HepG2 (cell line): ENCODE data around the gene SLIT3. TPM values are rescaled to one million over a fixed set of nuclear protein-coding genes. Genes with fewer than 3 reads are reported as not detected.

Experiments used
- ATAC-seq: fragments of 200-7000 bp; cut with Tn5 transposase; 3 replicates; pipeline ENCODE4 v1.9.1; 2020; ENCODE audit warnings: mild to moderate bottlenecking, moderate library complexity
- BruUV-seq: library from RNA; stranded (reverse); fragments of 400-500 nt; replicated peaks from 2 replicates; lab custom pipeline; 2021; lab: Mats Ljungman, UMichigan
- CTCF ChIA-PET: fragments of 300-600 bp; formaldehyde crosslinking; extraction: SDS; loops from one replicate; lab custom pipeline; 2021; ENCODE audit warnings: low total read pairs, inconsistent platforms, low intra/inter-chr PET ratio; lab: Yijun Ruan, JAX
- POLR2A ChIA-PET: fragments of 350-600 bp; sonication (Branson Sonifier 250); formaldehyde crosslinking; loops from one replicate; lab custom pipeline; 2020; ENCODE audit warnings: antibody characterized with exemption, inconsistent platforms; lab: Yijun Ruan, JAX
- DNase-seq: peaks from one replicate; pipeline ENCODE4 v3.0.0-alpha.2; 2015; ENCODE audit warnings: low spot score
- FAIRE-seq: peaks from 3 replicates; lab custom pipeline; 2011; peaks lifted over from hg19 to GRCh38; lab: Jason Lieb, UNC
- H2AFZ ChIP-seq: one replicate; pipeline ENCODE4 v1.6.1; 2011; ENCODE audit warnings: low read length, inconsistent platforms
- H3K27ac ChIP-seq: fragments of 300-600 bp; 3 replicates; pipeline ENCODE4 v1.8.0; 2011; ENCODE audit warnings: mixed run types, mild to moderate bottlenecking, mixed read lengths, low read length, inconsistent platforms; ENCODE audit not compliant: insufficient read depth; ENCODE audit errors: extremely low read length
- H3K27me3 ChIP-seq, 2 experiments: fragments of 200-600 bp in 1 of 2; 2 replicates in 1 of 2; 3 replicates in 1 of 2; pipeline versions ENCODE4 v1.6.0 to v1.8.0; 2011; ENCODE audit warnings: low read length in 2 of 2, mild to moderate bottlenecking in 2 of 2, moderate library complexity in 2 of 2, inconsistent platforms in 1 of 2; ENCODE audit not compliant: insufficient read depth in 2 of 2, control insufficient read depth in 1 of 2
- H3K36me3 ChIP-seq, 2 experiments: fragments of 200-600 bp in 1 of 2; replicated peaks in 1 of 2; 2 replicates in 1 of 2; 3 replicates in 1 of 2; pipeline versions ENCODE4 v1.5.1 to v1.8.0; 2011; ENCODE audit warnings: low read length in 2 of 2, inconsistent platforms in 1 of 2; ENCODE audit not compliant: insufficient read depth in 2 of 2, control insufficient read depth in 1 of 2
- H3K4me1 ChIP-seq: 2 replicates; pipeline ENCODE4 v1.5.1; 2012; ENCODE audit warnings: low read length, inconsistent platforms; ENCODE audit not compliant: insufficient read depth
- H3K4me2 ChIP-seq: 2 replicates; pipeline ENCODE4 v1.6.0; 2011; ENCODE audit warnings: low read depth, low read length, inconsistent platforms
- H3K4me3 ChIP-seq, 3 experiments: fragments of 200-600 bp in 1 of 3; sonication (generic), shearing (Covaris generic) in 1 of 3; replicated peaks in 1 of 3; 2 replicates each; pipeline ENCODE4 v1.5.1; 2011 to 2016; ENCODE audit warnings: low read length in 3 of 3, inconsistent platforms in 2 of 3, low read depth in 2 of 3, mild to moderate bottlenecking in 2 of 3, control low read depth in 1 of 3, mixed read lengths in 1 of 3; ENCODE audit not compliant: insufficient read depth in 1 of 3
- H3K79me2 ChIP-seq: one replicate; pipeline ENCODE4 v1.6.1; 2011; ENCODE audit warnings: low read length, inconsistent platforms; ENCODE audit not compliant: insufficient read depth
- H3K9ac ChIP-seq: 2 replicates; pipeline ENCODE4 v1.6.0; 2011; ENCODE audit warnings: mild to moderate bottlenecking, low read depth, low read length, inconsistent platforms; ENCODE audit not compliant: insufficient read depth
- H3K9me3 ChIP-seq: 2 replicates; pipeline ENCODE4 v1.5.1; 2012; ENCODE audit warnings: mild to moderate bottlenecking, low read length
- H4K20me1 ChIP-seq: 2 replicates; pipeline ENCODE4 v1.6.0; 2011; ENCODE audit warnings: inconsistent platforms, mild to moderate bottlenecking, low read length, moderate library complexity; ENCODE audit not compliant: insufficient read depth
- AGO1 ChIP-seq: fragments of 200-400 bp; formaldehyde crosslinking; IDR thresholded peaks from 2 replicates; pipeline ENCODE4 v1.6.1; 2017; ENCODE audit warnings: mild to moderate bottlenecking, low read depth, low read length, moderate library complexity; ENCODE audit not compliant: poor library complexity, severe bottlenecking
- FOXA1 ChIP-seq, 2 experiments: fragments of 450-650 bp in 1 of 2; sonication (generic) in 1 of 2; formaldehyde crosslinking in 1 of 2; IDR thresholded peaks; 2 replicates each; pipeline versions ENCODE4 v1.4.0 to v1.6.1; 2016 to 2020; ENCODE audit warnings: missing genetic modification reagents in 1 of 2
- HOXA7 ChIP-seq: sonication (generic); formaldehyde crosslinking; IDR thresholded peaks from 2 replicates; pipeline ENCODE4 v1.8.1; 2022; ENCODE audit warnings: mild to moderate bottlenecking, missing genetic modification reagents, moderate library complexity
- MEF2D ChIP-seq: sonication (generic); formaldehyde crosslinking; IDR thresholded peaks from 2 replicates; pipeline ENCODE4 v1.5.1; 2020; ENCODE audit warnings: mild to moderate bottlenecking, missing genetic modification reagents
- NFYC ChIP-seq: IDR thresholded peaks from 2 replicates; pipeline ENCODE4 v1.6.1; 2016; ENCODE audit warnings: missing genetic modification reagents, missing compliant biosample characterization
- TEAD2 ChIP-seq: sonication (generic); formaldehyde crosslinking; IDR thresholded peaks from 2 replicates; pipeline ENCODE4 v1.9.0; 2021; ENCODE audit warnings: missing genetic modification reagents
- ZBTB43 ChIP-seq: sonication (generic); formaldehyde crosslinking; conservative IDR thresholded peaks from 2 replicates; pipeline ENCODE4 v1.4.0; 2020; ENCODE audit warnings: missing genetic modification reagents
- ZNF234 ChIP-seq: sonication (generic); formaldehyde crosslinking; conservative IDR thresholded peaks from 2 replicates; pipeline ENCODE4 v1.5.1; 2020; ENCODE audit warnings: mild to moderate bottlenecking, missing genetic modification reagents
- ZNF562 ChIP-seq: sonication (generic); formaldehyde crosslinking; IDR thresholded peaks from 2 replicates; pipeline ENCODE4 v1.8.0; 2022; ENCODE audit warnings: missing genetic modification reagents, borderline replicate concordance
- ZSCAN20 ChIP-seq: sonication (generic); formaldehyde crosslinking; IDR thresholded peaks from 2 replicates; pipeline ENCODE4 v1.4.0; 2020; ENCODE audit warnings: missing genetic modification reagents, mild to moderate bottlenecking, borderline replicate concordance
- WGBS: methylation state at CpG from one replicate; pipeline ENCODE4 v1.1.6; 2017; ENCODE audit warnings: low lambda C conversion rate; 5-methylcytosine and 5-hydroxymethylcytosine counted together
- in situ Hi-C: cut with HindIII; loops from 2 replicates; pipeline ENCODE4 v1.10.0; 2017; ENCODE audit warnings: low pct_unique_long_range_greater_than_20kb; ENCODE audit not compliant: extremely low pct_ligation_motif_present
- intact Hi-C: fragments of 100-400 bp; cut with micrococcal nuclease; formaldehyde crosslinking; loops from one replicate; pipeline ENCODE4 v1.10.0; 2022; ENCODE audit not compliant: unreplicated experiment
- polyA plus RNA-seq, 8 experiments: library from polyadenylated mRNA; depleted of rRNA in 3 of 8; stranded (reverse) in 7 of 8; unstranded in 1 of 8; fragments of >200 nt; fragmentation: Illumina TruSeq in 4 of 8; extraction: Trizol in 4 of 8; gene quantifications; 2 replicates each; pipeline versions ENCODE4 v1.2.1 to v1.2.3, GENCODE V29; 2011 to 2016; ENCODE audit warnings: low read depth in 4 of 8, missing spikeins in 1 of 8, mixed read lengths in 1 of 8; ENCODE audit not compliant: insufficient read depth in 1 of 8
- total RNA-seq, 5 experiments: library from RNA; depleted of rRNA; stranded (reverse); fragments of >200 nt; fragmentation: Illumina TruSeq; extraction: Trizol; gene quantifications; 2 replicates each; pipeline ENCODE4 v1.2.3, GENCODE V29; 2016; ENCODE audit warnings: low read depth in 1 of 5
- TF ChIP-seq, protein P1 (sequence below): sonication (generic); formaldehyde crosslinking; IDR thresholded peaks from 2 replicates; pipeline ENCODE4 v1.8.0; 2022; ENCODE audit warnings: mild to moderate bottlenecking, missing genetic modification reagents; ENCODE audit not compliant: insufficient replicate concordance
- TF ChIP-seq, protein P2 (sequence below): sonication (generic); formaldehyde crosslinking; IDR thresholded peaks from 2 replicates; pipeline ENCODE4 v1.5.0; 2020; ENCODE audit warnings: mild to moderate bottlenecking, missing genetic modification reagents, borderline replicate concordance

The SLIT3 gene
- total and polyA plus RNA-seq, 2 of the 13 experiments (the other 11 are each of a cell fraction or from before 2014, with no cell fraction given), result not detected

- FAIRE-seq (no peak), ATAC-seq (no peak), DNase-seq (no peak)
- no peak overlapping the region for H3K4me3 ChIP-seq
- H3K4me1 ChIP-seq, result no peaks in the 10 kb centered on the region
- H3K9ac ChIP-seq, result no peak overlapping the region
- H4K20me1 ChIP-seq, result no peaks in the 10 kb centered on the region
- POLR2A ChIA-PET, result no interaction called here
- no peak overlapping the region for H3K4me2 ChIP-seq
- intact Hi-C loops, result no loop called here
- no peaks in the 10 kb centered on the region for H3K9me3 ChIP-seq
- no peak overlapping the region for H3K27ac ChIP-seq
- CTCF ChIA-PET, result no interaction called here
- no peak overlapping the region for H2AFZ ChIP-seq
- TF ChIP-seq MEF2D (no peak), ZBTB43 (CRISPR knock-in tag) (no peak), ZNF234 (no peak), AGO1 (no peak), ZNF562 (CRISPR knock-in tag) (no peak)
- no peaks in the 10 kb centered on the region for H3K79me2 ChIP-seq
- in situ Hi-C loops, result no loop called here
- H3K36me3 ChIP-seq, result no peaks in the 10 kb centered on the region
- peaks cover 4 to 45% of the 10 kb centered on the region in 2 experiments; a peak in 4 of 5 replicates for H3K27me3 ChIP-seq
- BruUV-seq, result no TSS peak
- 36% methylated on average over 8 of the region's 8 CpGs for WGBS
Measured at GRCh38 chr5:168844922-168845296, 456.0 kb downstream of the SLIT3 start.

DNA sequence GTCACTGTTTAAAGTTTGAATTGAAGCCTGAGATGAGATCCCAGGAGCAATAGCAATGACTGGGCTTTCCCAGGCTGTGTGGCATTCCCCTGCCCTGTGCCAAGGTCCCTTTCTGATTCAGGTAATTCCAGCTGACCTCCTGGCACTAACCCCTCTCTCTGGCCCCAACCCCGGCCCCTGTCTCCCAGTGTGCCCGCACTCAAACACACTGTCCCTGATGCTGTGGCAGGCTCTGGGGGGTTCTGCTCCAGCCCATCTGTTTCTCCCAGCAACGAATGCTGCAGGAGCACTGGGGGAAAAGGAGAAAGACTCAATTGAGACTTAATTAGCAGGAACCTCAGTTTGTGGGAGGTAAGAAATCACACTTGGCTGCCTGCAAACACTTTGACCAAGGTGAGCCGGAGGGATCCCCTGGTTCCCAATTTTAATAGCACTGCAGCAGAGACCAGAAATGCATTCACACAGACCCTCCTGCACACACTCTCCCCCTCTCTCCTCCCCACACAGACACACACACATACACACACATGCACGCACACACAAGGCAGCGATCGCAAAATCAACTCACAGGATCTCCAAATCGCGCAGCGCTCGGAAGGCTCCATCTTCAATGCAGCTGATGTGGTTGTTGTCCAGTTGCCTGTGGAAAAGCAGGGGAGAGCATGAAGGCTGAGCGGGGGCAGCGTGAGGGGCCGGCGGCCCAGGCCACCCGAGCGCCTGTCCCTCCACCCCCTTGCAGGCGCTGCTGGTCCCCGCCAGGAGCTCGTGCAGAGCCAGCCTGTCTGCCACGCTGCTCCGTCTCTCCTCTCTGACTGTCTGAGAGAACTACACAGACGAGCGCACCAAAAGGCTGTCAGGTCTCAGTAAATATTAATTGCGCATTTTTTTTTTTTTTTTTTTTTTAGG, 456.7 kb downstream of the SLIT3 start:
- Histone ChIP-seq H2AFZ (no peak overlapping the region), H3K27ac (no peak overlapping the region), H3K9ac (no peak overlapping the region), H3K36me3 (no peaks in the 10 kb centered on the region), H3K9me3 (no peaks in the 10 kb centered on the region), H4K20me1 (no peaks in the 10 kb centered on the region), H3K27me3 (peaks cover 7 to 51% of the 10 kb centered on the region in 2 experiments; a peak in 4 of 5 replicates), H3K4me3 (no peak overlapping the region), H3K4me1 (no peaks in the 10 kb centered on the region), H3K79me2 (no peaks in the 10 kb centered on the region), H3K4me2 (no peak overlapping the region)
- in situ Hi-C loops (no loop called here), intact Hi-C loops (no loop called here)
- CTCF ChIA-PET, result no interaction called here
- POLR2A ChIA-PET, result no interaction called here
- DNase-seq, result no peak
- FAIRE-seq, result no peak
- 53% methylated on average over 16 of the region's 25 CpGs for WGBS
- no peak for ATAC-seq
- no TSS peak for BruUV-seq
- TF ChIP-seq, protein P1, sequence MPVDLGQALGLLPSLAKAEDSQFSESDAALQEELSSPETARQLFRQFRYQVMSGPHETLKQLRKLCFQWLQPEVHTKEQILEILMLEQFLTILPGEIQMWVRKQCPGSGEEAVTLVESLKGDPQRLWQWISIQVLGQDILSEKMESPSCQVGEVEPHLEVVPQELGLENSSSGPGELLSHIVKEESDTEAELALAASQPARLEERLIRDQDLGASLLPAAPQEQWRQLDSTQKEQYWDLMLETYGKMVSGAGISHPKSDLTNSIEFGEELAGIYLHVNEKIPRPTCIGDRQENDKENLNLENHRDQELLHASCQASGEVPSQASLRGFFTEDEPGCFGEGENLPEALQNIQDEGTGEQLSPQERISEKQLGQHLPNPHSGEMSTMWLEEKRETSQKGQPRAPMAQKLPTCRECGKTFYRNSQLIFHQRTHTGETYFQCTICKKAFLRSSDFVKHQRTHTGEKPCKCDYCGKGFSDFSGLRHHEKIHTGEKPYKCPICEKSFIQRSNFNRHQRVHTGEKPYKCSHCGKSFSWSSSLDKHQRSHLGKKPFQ, result no peak
- TF ChIP-seq HOXA7, result no peak
- TF ChIP-seq ZSCAN20, result no peak
- no peak for TF ChIP-seq TEAD2 (CRISPR knock-in tag)
- no peak for TF ChIP-seq NFYC (CRISPR knock-in tag)
- TF ChIP-seq, protein P2, sequence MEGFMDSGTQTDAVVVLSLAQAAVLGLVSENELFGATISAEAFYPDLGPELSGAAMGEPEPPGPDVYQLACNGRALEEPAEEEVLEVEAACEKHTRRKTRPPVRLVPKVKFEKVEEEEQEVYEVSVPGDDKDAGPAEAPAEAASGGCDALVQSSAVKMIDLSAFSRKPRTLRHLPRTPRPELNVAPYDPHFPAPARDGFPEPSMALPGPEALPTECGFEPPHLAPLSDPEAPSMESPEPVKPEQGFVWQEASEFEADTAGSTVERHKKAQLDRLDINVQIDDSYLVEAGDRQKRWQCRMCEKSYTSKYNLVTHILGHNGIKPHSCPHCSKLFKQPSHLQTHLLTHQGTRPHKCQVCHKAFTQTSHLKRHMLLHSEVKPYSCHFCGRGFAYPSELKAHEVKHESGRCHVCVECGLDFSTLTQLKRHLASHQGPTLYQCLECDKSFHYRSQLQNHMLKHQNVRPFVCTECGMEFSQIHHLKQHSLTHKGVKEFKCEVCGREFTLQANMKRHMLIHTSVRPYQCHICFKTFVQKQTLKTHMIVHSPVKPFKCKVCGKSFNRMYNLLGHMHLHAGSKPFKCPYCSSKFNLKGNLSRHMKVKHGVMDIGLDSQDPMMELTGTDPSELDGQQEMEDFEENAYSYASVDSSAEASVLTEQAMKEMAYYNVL (CRISPR knock-in tag), result no peak
- TF ChIP-seq FOXA1 (IDR thresholded peaks at IDR 0.05), result no peak
- no peak for TF ChIP-seq FOXA1 (CRISPR knock-in tag; IDR thresholded peaks at IDR 0.05)
